Measurements from ENCODE around the gene CRABP2.

GRCh38 chr1:156742017-156742416 is 36.6 kb upstream of the CRABP2 start:
- TF ChIP-seq CTCF (IDR thresholded peaks at IDR 0.05) (no peak), POLR2A (IDR thresholded peaks at IDR 0.05) (no peak), EP300 (IDR thresholded peaks at IDR 0.05) (no peak), POLR2AphosphoS5 (IDR thresholded peaks at IDR 0.05) (no peak)

All from upper lobe of left lung (tissue), 4 donors.